Measurements from ENCODE around the gene DENND5A. TPM values are rescaled to one million over a fixed set of nuclear protein-coding genes. Genes with fewer than 3 reads are reported as not detected.

Gene DENND5A
- polyA plus RNA-seq (ENCODE audit: insufficient read length), result 59.3 TPM

- DNase-seq (ENCODE audit: low read depth), result peak; percentile 65
Measured at GRCh38 chr11:9265211-9266131, at the start of gene DENND5A. DENND5A (minus strand) TSS chr11:9265350; CDS start chr11:9265069, 281 bp downstream.

GRCh38 chr11:9314291-9315077 is 49.3 kb upstream of the DENND5A start, which contains the start of gene TMEM41B:
TMEM41B (minus strand) TSS chr11:9314593; CDS start chr11:9314441, 152 bp downstream.
- DNase-seq (ENCODE audit: low read depth), result peak; percentile 92

- peak; percentile 5 for DNase-seq (ENCODE audit: low read depth)
Measured at GRCh38 chr11:9313648-9314290, 48.6 kb upstream of the DENND5A start.

GRCh38 chr11:9310485-9311090 is 45.4 kb upstream of the DENND5A start:
- no peak for DNase-seq (ENCODE audit: low read depth)

- no peak for DNase-seq (ENCODE audit: low read depth)
Measured at GRCh38 chr11:9304178-9304577, 39.0 kb upstream of the DENND5A start.

- no peak for DNase-seq (ENCODE audit: low read depth)
Measured at GRCh38 chr11:9302448-9302847, 37.3 kb upstream of the DENND5A start.

GRCh38 chr11:9301720-9302119 is 36.6 kb upstream of the DENND5A start:
- no peak for DNase-seq (ENCODE audit: low read depth)

- DNase-seq (ENCODE audit: low read depth), result no peak
Measured at GRCh38 chr11:9293646-9294045, 28.5 kb upstream of the DENND5A start.

GRCh38 chr11:9285850-9286587 is 20.9 kb upstream of the DENND5A start:
- no peak for DNase-seq (ENCODE audit: low read depth)

- no peak for DNase-seq (ENCODE audit: low read depth)
Measured at GRCh38 chr11:9280655-9281301, 15.6 kb upstream of the DENND5A start.

- no peak for DNase-seq (ENCODE audit: low read depth)
Measured at GRCh38 chr11:9277176-9277575, 12.0 kb upstream of the DENND5A start.

GRCh38 chr11:9276571-9276970 is 11.4 kb upstream of the DENND5A start:
- no peak for DNase-seq (ENCODE audit: low read depth)

- DNase-seq (ENCODE audit: low read depth), result no peak
Measured at GRCh38 chr11:9274499-9275258, 9.5 kb upstream of the DENND5A start.

- no peak for DNase-seq (ENCODE audit: low read depth)
Measured at GRCh38 chr11:9273376-9274336, 8.5 kb upstream of the DENND5A start.

- DNase-seq (ENCODE audit: low read depth), result no peak
Measured at GRCh38 chr11:9269492-9270013, 4.4 kb upstream of the DENND5A start.

GRCh38 chr11:9267680-9268079 is 2.5 kb upstream of the DENND5A start:
- DNase-seq (ENCODE audit: low read depth), result no peak

- DNase-seq (ENCODE audit: low read depth), result no peak
Measured at GRCh38 chr11:9266926-9267325, 1.8 kb upstream of the DENND5A start.

- DNase-seq (ENCODE audit: low read depth), result no peak
Measured at GRCh38 chr11:9266132-9266736, 1.1 kb upstream of the DENND5A start.

All from forelimb muscle (tissue), 1 donor.